SK-N-SH treated with all-trans-retinoic acid at 6 μM for 48 hours (cell line): Measurements from ENCODE around the gene CCDC85C.

Experiments used
- ATAC-seq: fragments of 200-7000 bp; cut with Tn5 transposase; 3 replicates; pipeline ENCODE4 v1.9.1; 2020; ENCODE audit warnings: mild to moderate bottlenecking, moderate library complexity
- ARNTL ChIP-seq: fragments of 450-650 bp; formaldehyde crosslinking; IDR thresholded peaks from 2 replicates; pipeline ENCODE4 v1.5.0; 2020; ENCODE audit warnings: low read depth, mild to moderate bottlenecking, moderate library complexity, borderline replicate concordance
- BACH2 ChIP-seq: fragments of 250-450 bp; sonication (Bioruptor Pico); IDR thresholded peaks from 2 replicates; pipeline ENCODE4 v1.9.0; 2021; ENCODE audit warnings: mild to moderate bottlenecking, borderline replicate concordance
- CSDC2 ChIP-seq: fragments of 250-450 bp; sonication (Bioruptor Pico); IDR thresholded peaks from 2 replicates; pipeline ENCODE4 v1.5.0; 2020; ENCODE audit warnings: mild to moderate bottlenecking, moderate library complexity
- CSRNP3 ChIP-seq: fragments of 250-450 bp; sonication (Bioruptor Pico); IDR thresholded peaks from 2 replicates; pipeline ENCODE4 v1.5.1; 2021; ENCODE audit warnings: mild to moderate bottlenecking, moderate library complexity
- ESRRG ChIP-seq: fragments of 250-450 bp; sonication (Bioruptor Pico); IDR thresholded peaks from 2 replicates; pipeline ENCODE4 v1.6.1; 2021; ENCODE audit warnings: mild to moderate bottlenecking
- GLIS3 ChIP-seq: fragments of 250-450 bp; sonication (Bioruptor Pico); IDR thresholded peaks from 2 replicates; pipeline ENCODE4 v1.5.0; 2020; ENCODE audit warnings: mild to moderate bottlenecking, moderate library complexity
- ISL1 ChIP-seq: fragments of 250-450 bp; sonication (Bioruptor Pico); IDR thresholded peaks from 2 replicates; pipeline ENCODE4 v2.1.2; 2022; ENCODE audit warnings: mild to moderate bottlenecking, moderate library complexity
- OSR1 ChIP-seq: fragments of 250-450 bp; sonication (Bioruptor Pico); IDR thresholded peaks from 2 replicates; pipeline ENCODE4 v1.8.0; 2022; ENCODE audit warnings: moderate library complexity, mild to moderate bottlenecking, inconsistent platforms
- PPARA ChIP-seq: fragments of 250-450 bp; sonication (Bioruptor Pico); IDR thresholded peaks from 2 replicates; pipeline ENCODE4 v1.5.0; 2020; ENCODE audit warnings: mild to moderate bottlenecking, borderline replicate concordance
- RARB ChIP-seq: fragments of 250-450 bp; sonication (Bioruptor Pico); IDR thresholded peaks from 2 replicates; pipeline ENCODE4 v1.8.0; 2021; ENCODE audit warnings: mild to moderate bottlenecking, moderate library complexity
- TCF4 ChIP-seq: fragments of 250-450 bp; sonication (Bioruptor Pico); IDR thresholded peaks from 2 replicates; pipeline ENCODE4 v1.8.0; 2021; ENCODE audit warnings: mild to moderate bottlenecking, moderate library complexity, borderline replicate concordance
- TOX ChIP-seq: fragments of 250-450 bp; sonication (Bioruptor Pico); IDR thresholded peaks from 2 replicates; pipeline ENCODE4 v1.8.0; 2021; ENCODE audit warnings: mild to moderate bottlenecking, moderate library complexity, borderline replicate concordance
- TSHZ2 ChIP-seq: fragments of 250-450 bp; sonication (Bioruptor Pico); IDR thresholded peaks from 2 replicates; pipeline ENCODE4 v1.5.0; 2020; ENCODE audit warnings: mild to moderate bottlenecking, moderate library complexity
- ZC3H10 ChIP-seq: fragments of 250-450 bp; sonication (Bioruptor Pico); IDR thresholded peaks from 2 replicates; pipeline ENCODE4 v1.5.1; 2021; ENCODE audit warnings: mild to moderate bottlenecking, moderate library complexity
- ZFP3 ChIP-seq: fragments of 250-450 bp; sonication (Bioruptor Pico); IDR thresholded peaks from 2 replicates; pipeline ENCODE4 v1.5.0; 2020; ENCODE audit warnings: mild to moderate bottlenecking, moderate library complexity
- ZNF565 ChIP-seq: fragments of 450-650 bp; formaldehyde crosslinking; conservative IDR thresholded peaks from 2 replicates; pipeline ENCODE4 v1.5.0; 2020; ENCODE audit warnings: low read depth, mild to moderate bottlenecking, moderate library complexity
- ZNF70 ChIP-seq: fragments of 450-650 bp; formaldehyde crosslinking; IDR thresholded peaks from 2 replicates; pipeline ENCODE4 v1.5.0; 2020; ENCODE audit warnings: mild to moderate bottlenecking, moderate library complexity
- ZNF8 ChIP-seq: fragments of 450-650 bp; formaldehyde crosslinking; IDR thresholded peaks from 2 replicates; pipeline ENCODE4 v1.5.0; 2020; ENCODE audit warnings: mild to moderate bottlenecking, moderate library complexity
- TF ChIP-seq, protein P1 (sequence below): fragments of 250-450 bp; sonication (Bioruptor Pico); IDR thresholded peaks from 2 replicates; pipeline ENCODE4 v1.8.0; 2020; ENCODE audit warnings: mild to moderate bottlenecking, moderate library complexity, borderline replicate concordance
- TF ChIP-seq, protein P2 (sequence below): fragments of 250-450 bp; sonication (Bioruptor Pico); IDR thresholded peaks from 2 replicates; pipeline ENCODE4 v1.5.1; 2020; ENCODE audit warnings: low read depth, mild to moderate bottlenecking, moderate library complexity
- TF ChIP-seq, protein P3 (sequence below): fragments of 250-450 bp; sonication (Bioruptor Pico); IDR thresholded peaks from 2 replicates; pipeline ENCODE4 v1.8.0; 2021; ENCODE audit warnings: low read depth, mild to moderate bottlenecking, moderate library complexity, borderline replicate concordance

The CCDC85C gene

GRCh38 chr14:99636487-99636886 lies 32.5 kb upstream of the CCDC85C start:
- ATAC-seq = no peak
- TF ChIP-seq RARB (CRISPR knock-in tag) (no peak), TOX (CRISPR knock-in tag) (no peak), GLIS3 (no peak), ARNTL (CRISPR knock-in tag) (no peak), ISL1 (no peak), CSDC2 (CRISPR knock-in tag) (no peak), TCF4 (CRISPR knock-in tag) (no peak), TSHZ2 (no peak), ZNF565 (CRISPR knock-in tag) (no peak), ZC3H10 (no peak), ESRRG (CRISPR knock-in tag) (no peak)
- TF ChIP-seq, protein P1, sequence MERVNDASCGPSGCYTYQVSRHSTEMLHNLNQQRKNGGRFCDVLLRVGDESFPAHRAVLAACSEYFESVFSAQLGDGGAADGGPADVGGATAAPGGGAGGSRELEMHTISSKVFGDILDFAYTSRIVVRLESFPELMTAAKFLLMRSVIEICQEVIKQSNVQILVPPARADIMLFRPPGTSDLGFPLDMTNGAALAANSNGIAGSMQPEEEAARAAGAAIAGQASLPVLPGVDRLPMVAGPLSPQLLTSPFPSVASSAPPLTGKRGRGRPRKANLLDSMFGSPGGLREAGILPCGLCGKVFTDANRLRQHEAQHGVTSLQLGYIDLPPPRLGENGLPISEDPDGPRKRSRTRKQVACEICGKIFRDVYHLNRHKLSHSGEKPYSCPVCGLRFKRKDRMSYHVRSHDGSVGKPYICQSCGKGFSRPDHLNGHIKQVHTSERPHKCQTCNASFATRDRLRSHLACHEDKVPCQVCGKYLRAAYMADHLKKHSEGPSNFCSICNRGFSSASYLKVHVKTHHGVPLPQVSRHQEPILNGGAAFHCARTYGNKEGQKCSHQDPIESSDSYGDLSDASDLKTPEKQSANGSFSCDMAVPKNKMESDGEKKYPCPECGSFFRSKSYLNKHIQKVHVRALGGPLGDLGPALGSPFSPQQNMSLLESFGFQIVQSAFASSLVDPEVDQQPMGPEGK = no peak
- TF ChIP-seq, protein P2, sequence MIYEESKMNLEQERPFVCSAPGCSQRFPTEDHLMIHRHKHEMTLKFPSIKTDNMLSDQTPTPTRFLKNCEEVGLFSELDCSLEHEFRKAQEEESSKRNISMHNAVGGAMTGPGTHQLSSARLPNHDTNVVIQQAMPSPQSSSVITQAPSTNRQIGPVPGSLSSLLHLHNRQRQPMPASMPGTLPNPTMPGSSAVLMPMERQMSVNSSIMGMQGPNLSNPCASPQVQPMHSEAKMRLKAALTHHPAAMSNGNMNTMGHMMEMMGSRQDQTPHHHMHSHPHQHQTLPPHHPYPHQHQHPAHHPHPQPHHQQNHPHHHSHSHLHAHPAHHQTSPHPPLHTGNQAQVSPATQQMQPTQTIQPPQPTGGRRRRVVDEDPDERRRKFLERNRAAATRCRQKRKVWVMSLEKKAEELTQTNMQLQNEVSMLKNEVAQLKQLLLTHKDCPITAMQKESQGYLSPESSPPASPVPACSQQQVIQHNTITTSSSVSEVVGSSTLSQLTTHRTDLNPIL (CRISPR knock-in tag) = no peak

- no peak for ATAC-seq
- TF ChIP-seq ZC3H10 (no peak), ZNF8 (no peak), ZFP3 (CRISPR knock-in tag) (no peak)
- TF ChIP-seq, protein P3, sequence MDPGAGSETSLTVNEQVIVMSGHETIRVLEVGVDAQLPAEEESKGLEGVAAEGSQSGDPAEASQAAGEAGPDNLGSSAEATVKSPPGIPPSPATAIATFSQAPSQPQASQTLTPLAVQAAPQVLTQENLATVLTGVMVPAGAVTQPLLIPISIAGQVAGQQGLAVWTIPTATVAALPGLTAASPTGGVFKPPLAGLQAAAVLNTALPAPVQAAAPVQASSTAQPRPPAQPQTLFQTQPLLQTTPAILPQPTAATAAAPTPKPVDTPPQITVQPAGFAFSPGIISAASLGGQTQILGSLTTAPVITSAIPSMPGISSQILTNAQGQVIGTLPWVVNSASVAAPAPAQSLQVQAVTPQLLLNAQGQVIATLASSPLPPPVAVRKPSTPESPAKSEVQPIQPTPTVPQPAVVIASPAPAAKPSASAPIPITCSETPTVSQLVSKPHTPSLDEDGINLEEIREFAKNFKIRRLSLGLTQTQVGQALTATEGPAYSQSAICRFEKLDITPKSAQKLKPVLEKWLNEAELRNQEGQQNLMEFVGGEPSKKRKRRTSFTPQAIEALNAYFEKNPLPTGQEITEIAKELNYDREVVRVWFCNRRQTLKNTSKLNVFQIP (CRISPR knock-in tag) = no peak
These were observed 31.1 kb upstream of the CCDC85C start for GRCh38 chr14:99635116-99635515.

- ATAC-seq = no peak
- TF ChIP-seq TSHZ2 (no peak), ZNF565 (CRISPR knock-in tag) (no peak), PPARA (CRISPR knock-in tag) (no peak), ZNF70 (CRISPR knock-in tag) (no peak), ZNF8 (no peak), ISL1 (no peak), GLIS3 (no peak), RARB (CRISPR knock-in tag) (no peak), BACH2 (CRISPR knock-in tag) (no peak), OSR1 (CRISPR knock-in tag) (no peak), ESRRG (CRISPR knock-in tag) (no peak), CSRNP3 (CRISPR knock-in tag) (no peak), TOX (CRISPR knock-in tag) (no peak)
- TF ChIP-seq, protein P2 (CRISPR knock-in tag) = no peak
- TF ChIP-seq, protein P1 = no peak
These were observed 30.4 kb upstream of the CCDC85C start for GRCh38 chr14:99634443-99634842.
